AG09319 (cell line): ENCODE data around the gene RBFOX1.

Source experiments
- DNase-seq: peaks from one replicate; pipeline ENCODE4 v3.0.0-alpha.2; 2010; ENCODE audit warnings: low read depth; ENCODE audit errors: extremely low read depth
- TF ChIP-seq, protein P1 (sequence below): IDR thresholded peaks from 2 replicates; pipeline ENCODE4 v1.5.1; 2011; ENCODE audit warnings: low read depth, mild to moderate bottlenecking, inconsistent platforms, low read length, moderate library complexity

Gene RBFOX1

DNA sequence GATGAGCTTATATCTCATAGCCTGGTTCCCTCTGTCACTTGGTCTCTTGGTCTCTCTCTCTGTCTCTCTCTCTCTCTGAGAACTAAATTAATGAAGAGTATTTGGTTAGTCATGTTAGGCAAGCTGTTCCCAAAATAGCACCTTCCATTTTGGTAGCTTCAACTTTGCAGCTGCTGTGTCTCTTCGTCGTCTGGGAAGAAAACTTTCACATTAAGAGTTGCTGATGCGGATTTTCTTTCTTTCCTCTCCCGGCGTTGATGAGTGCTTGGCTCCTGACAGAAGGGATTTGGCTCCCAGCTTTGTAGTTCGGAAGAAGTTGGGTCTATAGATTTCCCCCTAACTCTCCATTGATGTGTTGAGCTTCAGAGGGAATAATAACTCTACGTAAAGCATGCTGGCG lies at the start of gene RBFOX1:
TSS of gene RBFOX1 (plus strand) at position 235 of the 400 bp plus-strand sequence.
- TF ChIP-seq, protein P1, sequence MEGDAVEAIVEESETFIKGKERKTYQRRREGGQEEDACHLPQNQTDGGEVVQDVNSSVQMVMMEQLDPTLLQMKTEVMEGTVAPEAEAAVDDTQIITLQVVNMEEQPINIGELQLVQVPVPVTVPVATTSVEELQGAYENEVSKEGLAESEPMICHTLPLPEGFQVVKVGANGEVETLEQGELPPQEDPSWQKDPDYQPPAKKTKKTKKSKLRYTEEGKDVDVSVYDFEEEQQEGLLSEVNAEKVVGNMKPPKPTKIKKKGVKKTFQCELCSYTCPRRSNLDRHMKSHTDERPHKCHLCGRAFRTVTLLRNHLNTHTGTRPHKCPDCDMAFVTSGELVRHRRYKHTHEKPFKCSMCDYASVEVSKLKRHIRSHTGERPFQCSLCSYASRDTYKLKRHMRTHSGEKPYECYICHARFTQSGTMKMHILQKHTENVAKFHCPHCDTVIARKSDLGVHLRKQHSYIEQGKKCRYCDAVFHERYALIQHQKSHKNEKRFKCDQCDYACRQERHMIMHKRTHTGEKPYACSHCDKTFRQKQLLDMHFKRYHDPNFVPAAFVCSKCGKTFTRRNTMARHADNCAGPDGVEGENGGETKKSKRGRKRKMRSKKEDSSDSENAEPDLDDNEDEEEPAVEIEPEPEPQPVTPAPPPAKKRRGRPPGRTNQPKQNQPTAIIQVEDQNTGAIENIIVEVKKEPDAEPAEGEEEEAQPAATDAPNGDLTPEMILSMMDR = no peak
- DNase-seq = no peak

DNA sequence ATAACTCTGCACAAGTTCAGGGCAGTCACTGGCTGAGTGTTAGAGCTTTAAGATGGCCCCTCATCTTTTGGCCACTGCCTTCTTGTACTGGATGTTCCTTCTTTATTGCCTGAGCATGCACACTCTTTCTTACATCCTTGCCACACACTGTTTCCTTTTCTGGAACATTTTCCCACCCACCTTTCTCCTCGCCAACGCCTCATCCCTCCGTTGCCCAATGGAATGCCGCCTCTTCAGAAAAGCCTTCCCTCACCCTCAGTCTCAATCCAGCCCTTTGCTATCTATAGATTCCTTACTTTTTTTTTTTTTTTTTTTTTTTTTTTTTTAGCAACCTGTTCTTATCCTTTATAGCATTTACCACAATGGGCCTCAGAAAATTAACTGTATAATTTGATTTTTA lies 47.9 kb upstream of the RBFOX1 start:
- DNase-seq = no peak
- TF ChIP-seq, protein P1 = no peak

DNA sequence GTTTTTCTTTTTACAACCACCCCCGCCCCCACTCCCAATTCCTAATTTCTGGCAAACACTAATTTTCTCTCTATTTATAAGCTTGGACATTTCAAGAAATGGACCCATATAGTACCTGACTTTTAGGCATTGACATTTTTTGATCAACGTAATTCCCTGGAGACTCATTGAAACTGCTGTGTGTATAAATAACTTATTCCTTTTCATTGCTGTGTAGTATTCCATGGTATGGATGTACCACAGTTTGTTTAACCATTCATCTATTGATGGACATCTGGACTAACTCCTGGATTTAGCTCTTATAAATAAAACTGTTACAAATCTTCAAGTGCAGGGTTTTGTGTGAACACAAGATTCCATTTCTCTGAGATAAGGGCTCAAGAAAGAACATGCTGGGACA lies 47.1 kb upstream of the RBFOX1 start:
- TF ChIP-seq, protein P1 = no peak

DNA sequence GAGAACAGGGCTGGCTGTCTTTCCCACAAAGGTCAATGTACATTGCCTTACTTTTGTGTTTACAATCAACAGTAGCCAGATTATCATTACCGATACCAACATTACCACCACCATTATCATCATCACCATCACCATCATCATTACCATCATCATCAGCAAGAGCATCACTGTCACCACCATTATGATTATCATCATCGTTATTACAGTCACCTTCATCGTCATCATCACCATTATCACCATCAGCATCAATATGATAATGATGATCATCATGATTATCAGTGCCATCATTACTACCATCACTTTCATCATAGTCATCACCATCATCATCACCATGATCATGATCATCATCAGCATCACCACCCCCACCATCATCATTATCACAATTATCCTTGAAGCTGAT lies 43.3 kb upstream of the RBFOX1 start:
- TF ChIP-seq, protein P1 = no peak

More for the DNA sequence above, 47.1 kb upstream of the RBFOX1 start:
- DNase-seq = no peak

DNA sequence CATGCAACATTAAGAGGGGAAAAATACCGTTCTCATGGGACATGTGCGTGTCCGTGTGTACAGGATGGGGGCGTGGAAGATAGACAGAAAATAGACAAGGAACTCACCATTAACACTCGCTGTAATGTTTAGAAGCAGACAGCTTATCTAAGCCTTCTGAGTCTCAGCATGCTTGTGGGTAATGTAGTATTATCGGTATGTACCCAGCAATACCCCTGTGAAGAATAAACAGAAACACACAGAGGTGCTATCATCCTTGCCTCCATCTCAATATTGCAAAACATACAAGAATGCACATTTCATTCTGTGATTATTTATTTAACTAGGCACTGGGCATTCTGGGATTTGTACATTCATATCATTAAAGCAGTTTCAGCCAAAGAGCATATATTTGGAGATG lies 42.0 kb upstream of the RBFOX1 start:
- TF ChIP-seq, protein P1 = no peak
- no peak for DNase-seq

More for the DNA sequence above, 43.3 kb upstream of the RBFOX1 start:
- no peak for DNase-seq

DNA sequence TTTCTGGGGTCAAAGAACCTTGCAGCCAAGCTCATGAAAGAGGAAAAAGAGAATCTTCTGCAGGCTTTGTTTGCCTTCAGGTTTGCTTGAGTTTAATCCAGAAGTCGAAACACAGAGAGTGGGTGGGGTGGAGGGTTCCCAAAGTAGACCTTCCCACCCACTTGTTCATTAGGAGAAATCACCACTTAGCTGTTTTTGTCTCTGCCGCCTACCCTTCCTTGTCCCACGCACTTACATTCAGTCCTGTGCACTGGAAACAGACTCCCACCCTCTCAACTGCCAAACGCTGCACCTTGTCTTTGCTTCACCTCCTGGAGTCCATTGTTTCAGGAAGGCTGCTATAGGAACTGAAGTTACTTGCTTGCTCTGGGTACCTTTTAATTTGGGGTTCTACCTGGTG lies 38.6 kb upstream of the RBFOX1 start:
- TF ChIP-seq, protein P1 = no peak
- no peak for DNase-seq

DNA sequence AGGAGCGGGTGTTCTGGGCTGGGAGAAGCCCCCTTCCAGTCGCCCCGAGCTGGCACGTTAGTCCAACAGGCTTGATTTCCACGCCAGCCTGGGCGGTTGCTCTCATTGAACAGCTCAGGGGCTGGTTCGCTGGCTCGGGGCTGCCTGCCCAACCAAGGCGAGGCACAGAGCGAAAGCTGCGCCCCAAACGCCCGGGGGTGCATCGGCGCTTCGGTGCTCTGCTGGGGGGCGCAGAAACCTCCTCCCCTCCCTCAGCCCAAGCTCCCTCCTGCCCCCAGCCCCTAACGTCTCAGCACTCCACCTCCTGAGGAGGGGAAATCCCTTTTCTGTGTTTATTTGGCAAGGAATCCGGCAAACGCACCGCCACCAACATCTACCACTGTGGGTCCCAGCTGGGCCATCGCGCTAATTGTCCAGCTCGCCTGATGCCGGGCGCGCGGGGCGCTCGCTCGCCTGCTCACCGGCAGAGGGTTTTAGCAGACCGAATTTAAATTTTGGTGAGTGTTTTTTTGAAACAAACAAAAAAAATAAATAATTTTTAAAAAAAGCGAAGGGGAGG lies 29.5 kb upstream of the RBFOX1 start:
- DNase-seq = no peak
- TF ChIP-seq, protein P1 = no peak
